H1 (cell line): ENCODE measurements around the gene OR5D13. TPM values are rescaled to one million over a fixed set of nuclear protein-coding genes. Genes with fewer than 3 reads are reported as not detected.

Source experiments
- CTCF ChIA-PET: fragments of 300-600 bp; sonication (Branson Sonifier 250); formaldehyde crosslinking; loops from one replicate; lab custom pipeline; 2021; ENCODE audit not compliant: partially characterized antibody; lab: Charles Lee
- POLR2A ChIA-PET: fragments of 300-600 bp; sonication (Branson Sonifier 250); formaldehyde crosslinking; loops from one replicate; lab custom pipeline; 2021; ENCODE audit warnings: inconsistent platforms; ENCODE audit not compliant: partially characterized antibody; lab: Charles Lee
- DNase-seq, 2 experiments: peaks; one replicate each; pipeline versions ENCODE4 v3.0.0 to v3.0.0-alpha.2; 2010 to 2022; ENCODE audit warnings: low spot score in 2 of 2, low read depth in 1 of 2, mixed read lengths in 1 of 2
- FAIRE-seq: peaks from 2 replicates; lab custom pipeline; 2011; peaks lifted over from hg19 to GRCh38; lab: Jason Lieb, UNC
- H2AFZ ChIP-seq: 2 replicates; pipeline ENCODE4 v1.8.1; 2012; ENCODE audit warnings: low read length, inconsistent platforms
- H2AK5ac ChIP-seq: 2 replicates; pipeline ENCODE4 v1.6.1; 2013; ENCODE audit warnings: low read depth, low read length
- H2BK120ac ChIP-seq: replicated peaks from 2 replicates; pipeline ENCODE3; 2013; ENCODE audit warnings: low read depth, low read length, inconsistent platforms
- H2BK12ac ChIP-seq: 2 replicates; pipeline ENCODE4 v1.6.1; 2013; ENCODE audit warnings: low read depth, low read length
- H2BK15ac ChIP-seq: 2 replicates; pipeline ENCODE4 v1.6.1; 2013; ENCODE audit warnings: low read length
- H2BK20ac ChIP-seq: 2 replicates; pipeline ENCODE4 v1.6.1; 2013; ENCODE audit warnings: low read length
- H2BK5ac ChIP-seq: 2 replicates; pipeline ENCODE4 v1.6.1; 2013; ENCODE audit warnings: low read depth, low read length
- H3K14ac ChIP-seq: 2 replicates; pipeline ENCODE4 v1.6.1; 2013; ENCODE audit warnings: inconsistent platforms; ENCODE audit not compliant: insufficient read length
- H3K18ac ChIP-seq: 2 replicates; pipeline ENCODE4 v1.6.1; 2013; ENCODE audit warnings: low read length; ENCODE audit errors: extremely low read depth
- H3K23ac ChIP-seq: 2 replicates; pipeline ENCODE4 v1.6.1; 2013; ENCODE audit warnings: inconsistent platforms; ENCODE audit not compliant: insufficient read length
- H3K23me2 ChIP-seq: 2 replicates; pipeline ENCODE4 v1.6.1; 2013; ENCODE audit warnings: low read depth, low read length
- H3K27ac ChIP-seq: 2 replicates; pipeline ENCODE4 v1.6.1; 2011; ENCODE audit warnings: low read depth, low read length, inconsistent platforms
- H3K27me3 ChIP-seq, 4 experiments: replicated peaks in 1 of 4; 1 replicate in 1 of 4; 2 replicates in 3 of 4; pipeline versions ENCODE4 v1.6.1 to v1.8.1; 2011 to 2013; ENCODE audit warnings: low read length in 3 of 4, mild to moderate bottlenecking in 3 of 4, inconsistent platforms in 2 of 4, mixed read lengths in 2 of 4, moderate library complexity in 1 of 4; ENCODE audit not compliant: control insufficient read depth in 3 of 4, insufficient read depth in 3 of 4; ENCODE audit errors: extremely low read depth in 1 of 4
- H3K36me3 ChIP-seq, 4 experiments: 2 replicates each; pipeline versions ENCODE4 v1.6.1 to v1.8.1; 2011 to 2013; ENCODE audit warnings: mild to moderate bottlenecking in 4 of 4, low read length in 3 of 4, moderate library complexity in 2 of 4, control low read depth in 1 of 4, inconsistent platforms in 1 of 4; ENCODE audit not compliant: insufficient read depth in 4 of 4, control insufficient read depth in 2 of 4
- H3K4ac ChIP-seq: replicated peaks from 2 replicates; pipeline ENCODE3; 2013; ENCODE audit warnings: low read length, low read depth, mixed read lengths, inconsistent platforms; ENCODE audit not compliant: insufficient read length
- H3K4me1 ChIP-seq, 4 experiments: replicated peaks in 1 of 4; 1 replicate in 1 of 4; 2 replicates in 3 of 4; pipeline versions ENCODE4 v1.6.1 to v1.8.1; 2011 to 2013; ENCODE audit warnings: low read length in 3 of 4, inconsistent platforms in 2 of 4, mixed read lengths in 1 of 4; ENCODE audit not compliant: insufficient read depth in 4 of 4, control insufficient read depth in 3 of 4
- H3K4me2 ChIP-seq, 2 experiments: 2 replicates each; pipeline versions ENCODE4 v1.6.1 to v1.8.1; 2011 to 2013; ENCODE audit warnings: low read depth in 2 of 2, low read length in 2 of 2, control low read depth in 1 of 2, inconsistent platforms in 1 of 2, mild to moderate bottlenecking in 1 of 2; ENCODE audit not compliant: insufficient read depth in 1 of 2
- H3K4me3 ChIP-seq, 4 experiments: fragments of 200-600, 300-600 bp in 1 of 4; sonication (generic), shearing (Covaris generic), sonication (Bioruptor Twin) in 1 of 4; 2 replicates each; pipeline versions ENCODE4 v1.5.1 to v1.8.1; 2011 to 2016; ENCODE audit warnings: low read length in 4 of 4, low read depth in 3 of 4, control low read depth in 2 of 4, inconsistent platforms in 2 of 4, mild to moderate bottlenecking in 2 of 4, mixed read lengths in 1 of 4, moderate library complexity in 1 of 4; ENCODE audit not compliant: insufficient read depth in 2 of 4; ENCODE audit errors: extremely low read depth in 1 of 4
- H3K56ac ChIP-seq: replicated peaks from 2 replicates; pipeline ENCODE3; 2013; ENCODE audit warnings: low read depth, mild to moderate bottlenecking, mixed read lengths, low read length, inconsistent platforms; ENCODE audit not compliant: insufficient read length
- H3K79me1 ChIP-seq: 2 replicates; pipeline ENCODE4 v1.6.1; 2013; ENCODE audit warnings: low read depth, low read length, control low read depth
- H3K79me2 ChIP-seq, 2 experiments: 2 replicates each; pipeline versions ENCODE4 v1.6.1 to v1.8.1; 2012 to 2013; ENCODE audit warnings: low read length in 2 of 2, mild to moderate bottlenecking in 2 of 2, inconsistent platforms in 1 of 2; ENCODE audit not compliant: insufficient read depth in 2 of 2, control insufficient read depth in 1 of 2
- H3K9ac ChIP-seq, 4 experiments: replicated peaks in 1 of 4; 1 replicate in 1 of 4; 2 replicates in 3 of 4; pipeline versions ENCODE4 v1.6.1 to v1.8.1; 2011 to 2013; ENCODE audit warnings: low read depth in 3 of 4, low read length in 3 of 4, control low read depth in 2 of 4, mild to moderate bottlenecking in 2 of 4, moderate library complexity in 2 of 4, inconsistent platforms in 1 of 4; ENCODE audit errors: extremely low read depth in 1 of 4
- H3K9me3 ChIP-seq, 2 experiments: 2 replicates each; pipeline versions ENCODE4 v1.6.1 to v1.8.1; 2012 to 2013; ENCODE audit warnings: mild to moderate bottlenecking in 2 of 2, moderate library complexity in 2 of 2, control low read depth in 1 of 2, inconsistent platforms in 1 of 2, low read depth in 1 of 2, low read length in 1 of 2, mixed read lengths in 1 of 2; ENCODE audit not compliant: insufficient read depth in 2 of 2
- H4K20me1 ChIP-seq, 2 experiments: replicated peaks in 1 of 2; 2 replicates each; pipeline versions ENCODE3 to v1.8.1; 2011 to 2013; ENCODE audit warnings: inconsistent platforms in 2 of 2, low read length in 2 of 2, mild to moderate bottlenecking in 1 of 2; ENCODE audit not compliant: insufficient read depth in 2 of 2, control insufficient read depth in 1 of 2
- H4K5ac ChIP-seq: 2 replicates; pipeline ENCODE4 v1.6.1; 2013; ENCODE audit warnings: low read length, low read depth, mixed read lengths, inconsistent platforms; ENCODE audit not compliant: insufficient read length
- H4K8ac ChIP-seq: 2 replicates; pipeline ENCODE4 v1.8.0; 2013; ENCODE audit warnings: mild to moderate bottlenecking, moderate library complexity, low read length, inconsistent platforms; ENCODE audit not compliant: insufficient read depth; ENCODE audit errors: extremely low read depth
- H4K91ac ChIP-seq: replicated peaks from 2 replicates; pipeline ENCODE3; 2013; ENCODE audit warnings: low read length, mixed read lengths, inconsistent platforms; ENCODE audit not compliant: insufficient read length
- ASH2L ChIP-seq: fragments of 200-600, 300-600 bp; sonication (generic); IDR thresholded peaks from one replicate; pipeline ENCODE4 v1.7.1; 2017; ENCODE audit warnings: low read length
- EP300 ChIP-seq, 2 experiments: IDR thresholded peaks; 1 replicate in 1 of 2; 2 replicates in 1 of 2; pipeline ENCODE4 v1.6.1; 2011 to 2012; ENCODE audit warnings: low read depth in 2 of 2, low read length in 2 of 2, mild to moderate bottlenecking in 2 of 2, borderline replicate concordance in 1 of 2, inconsistent platforms in 1 of 2, moderate library complexity in 1 of 2
- SAP30 ChIP-seq: fragments of 300-600 bp; sonication (generic); IDR thresholded peaks from 2 replicates; pipeline ENCODE4 v1.7.1; 2012; ENCODE audit warnings: low read length, moderate library complexity, mild to moderate bottlenecking, inconsistent platforms; ENCODE audit not compliant: insufficient read depth, insufficient replicate concordance
- TBP ChIP-seq: IDR thresholded peaks from 2 replicates; pipeline ENCODE4 v1.6.1; 2011; ENCODE audit warnings: low read depth, low read length, improper control_type of control experiment
- WGBS, 2 experiments: shearing (Covaris generic) in 1 of 2; methylation state at CpG; one replicate each; pipeline versions ENCODE4 v1.1.6 to v1.1.7; 2013 to 2015; ENCODE audit warnings: low lambda C conversion rate in 2 of 2, mixed read lengths in 2 of 2, inconsistent platforms in 1 of 2, low coverage in 1 of 2, missing lambda C conversion rate in 1 of 2; ENCODE audit not compliant: insufficient replicate concordance in 2 of 2, insufficient coverage in 1 of 2, insufficient read length in 1 of 2; ENCODE audit errors: extremely low coverage in 1 of 2, missing lambda C conversion rate in 1 of 2; 5-methylcytosine and 5-hydroxymethylcytosine counted together
- polyA plus RNA-seq, 7 experiments: library from polyadenylated mRNA; depleted of rRNA in 3 of 7; stranded (reverse) in 5 of 7; unstranded in 2 of 7; fragments of >200 nt in 5 of 7; fragments of 200-250 nt in 2 of 7; gene quantifications; 1 replicate in 5 of 7; 2 replicates in 1 of 7; 4 replicates in 1 of 7; pipeline versions ENCODE4 v1.2.1 to v1.2.3, GENCODE V29; 2011 to 2013; ENCODE audit warnings: missing spikeins in 2 of 7, mixed read lengths in 2 of 7
- total RNA-seq: library from RNA; stranded (reverse); fragmentation: NEBNext Ultra II Directional; extraction: Animal tissue kit (Norgen Biotek cat#: 25700); gene quantifications from 2 replicates; pipeline ENCODE4 v1.2.1, GENCODE V29; 2021

Gene OR5D13
- total and polyA plus RNA-seq, 2 of the 8 experiments (the other 6 are each of a cell fraction or from before 2014, with no cell fraction given), result not detected

DNA sequence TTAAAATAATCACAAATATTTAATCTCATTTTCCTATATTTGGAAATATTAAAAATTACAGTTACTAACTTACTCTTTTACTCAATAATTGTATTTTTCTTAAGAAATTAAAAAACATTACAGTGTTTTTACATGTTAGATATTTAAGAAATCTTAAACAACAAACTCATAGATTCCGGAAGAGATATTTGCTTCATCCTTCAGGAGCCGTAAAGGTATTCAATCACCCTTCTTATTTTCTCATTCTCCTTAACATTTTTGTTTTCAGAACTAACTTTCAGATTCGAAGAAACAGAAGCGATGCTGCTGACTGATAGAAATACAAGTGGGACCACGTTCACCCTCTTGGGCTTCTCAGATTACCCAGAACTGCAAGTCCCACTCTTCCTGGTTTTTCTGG is 46.1 kb downstream of the OR5D13 start, which contains the start of gene OR5D18:
TSS of gene OR5D18 (plus strand) at position 301 of the 400 bp plus-strand sequence. CDS start at position 301, 0 bp downstream.
- no peak for FAIRE-seq
- Histone ChIP-seq H3K79me2 (no peaks in the 10 kb centered on the region), H3K18ac (no peak within 1 kb of the TSS), H3K4me1 (no peaks in the 10 kb centered on the region), H3K23me2 (no peaks in the 10 kb centered on the region), H3K56ac (no peak within 1 kb of the TSS), H3K4me3 (no peak within 1 kb of the TSS), H3K4ac (no peak within 1 kb of the TSS), H2AK5ac (no peak within 1 kb of the TSS), H3K9ac (no peak within 1 kb of the TSS), H2BK12ac (no peak within 1 kb of the TSS), H3K23ac (no peak within 1 kb of the TSS), H4K91ac (no peak within 1 kb of the TSS), H2BK120ac (no peak within 1 kb of the TSS), H3K27me3 (no peaks in the 10 kb centered on the region), H2BK15ac (no peak within 1 kb of the TSS), H2BK20ac (no peak within 1 kb of the TSS), H3K27ac (no peak within 1 kb of the TSS), H2BK5ac (no peak within 1 kb of the TSS), H4K5ac (no peak within 1 kb of the TSS), H3K79me1 (no peaks in the 10 kb centered on the region), H4K20me1 (no peaks in the 10 kb centered on the region), H3K4me2 (no peak within 1 kb of the TSS), H3K36me3 (no peaks in the 10 kb centered on the region), H4K8ac (no peak within 1 kb of the TSS), H2AFZ (no peak within 1 kb of the TSS), H3K9me3 (peaks cover 57 to 62% of the 10 kb centered on the region in 2 experiments), H3K14ac (no peak within 1 kb of the TSS)
- CTCF ChIA-PET, result no interaction called here
- POLR2A ChIA-PET, result no interaction called here
- no peak for DNase-seq
- TF ChIP-seq SAP30 (no peak), EP300 (IDR thresholded peaks at IDR 0.05; ENCODE audit: borderline replicate concordance in 1 of 2, low read depth in 2 of 2, low read length in 2 of 2) (no peak), TBP (no peak), ASH2L (no peak)
- WGBS, 2 experiments, result 81% methylated on average over 5 of the region's 5 CpGs; no CpG with 5 or more reads in 1 of the 2 experiments
